Stimulated activated CD8-positive, alpha-beta memory T cell treated with anti-CD3 and anti-CD28 coated beads, Interleukin-15, amount 100 ng/mL, for 48 hours (primary cell): Measurements from ENCODE around the gene CHURC1.
A peak's percentile ranks its signal among the peaks of the same experiment; 100 is the strongest.

Experiments used
- DNase-seq, 2 donors: peaks; one replicate each; pipeline ENCODE4 v3.0.0-alpha.2; 2020; ENCODE audit warnings: low read depth in 2 of 2

The CHURC1 gene

GRCh38 chr14:64914237-64915028, at the start of gene CHURC1:
Gene CHURC1, plus strand, starts transcription at chr14:64914455. Its CDS starts 41 bp downstream, at chr14:64914496.
- DNase-seq, result peak; percentile 95 to 96

- no peak for DNase-seq
Observed at GRCh38 chr14:64865109-64865508, 49.1 kb upstream of the CHURC1 start.

GRCh38 chr14:64865992-64866391, 48.3 kb upstream of the CHURC1 start:
- no peak for DNase-seq

- DNase-seq, result no peak
Observed at GRCh38 chr14:64867182-64867581, 47.1 kb upstream of the CHURC1 start.

GRCh38 chr14:64868379-64868778, 45.9 kb upstream of the CHURC1 start:
- DNase-seq, result no peak

- no peak for DNase-seq
Observed at GRCh38 chr14:64868841-64869240, 45.4 kb upstream of the CHURC1 start.

GRCh38 chr14:64870160-64870559, 44.1 kb upstream of the CHURC1 start:
- DNase-seq, result no peak

GRCh38 chr14:64871344-64871743, 42.9 kb upstream of the CHURC1 start:
- DNase-seq, result no peak

- DNase-seq, result no peak
Observed at GRCh38 chr14:64873506-64874219, 40.6 kb upstream of the CHURC1 start.

GRCh38 chr14:64875350-64875749, 38.9 kb upstream of the CHURC1 start:
- no peak for DNase-seq

- no peak for DNase-seq
Observed at GRCh38 chr14:64877846-64878245, 36.4 kb upstream of the CHURC1 start.

GRCh38 chr14:64878837-64879634, 35.2 kb upstream of the CHURC1 start:
- DNase-seq, result no peak

- DNase-seq, result peak; percentile 45 to 63
Observed at GRCh38 chr14:64879635-64880220, 34.5 kb upstream of the CHURC1 start, which contains the start of gene SPTB. Gene SPTB, minus strand, starts transcription at chr14:64879907. Its CDS starts 56,813 bp downstream, at chr14:64823094.

- DNase-seq, result peak; percentile 19 to 41
Observed at GRCh38 chr14:64880221-64881121, 33.8 kb upstream of the CHURC1 start.

GRCh38 chr14:64885559-64885958, 28.7 kb upstream of the CHURC1 start:
- no peak for DNase-seq

- DNase-seq, result no peak
Observed at GRCh38 chr14:64889352-64889751, 24.9 kb upstream of the CHURC1 start.

GRCh38 chr14:64891173-64891838, 22.9 kb upstream of the CHURC1 start:
- DNase-seq, result no peak

GRCh38 chr14:64891839-64892375, 22.3 kb upstream of the CHURC1 start:
- no peak for DNase-seq

- no peak for DNase-seq
Observed at GRCh38 chr14:64899958-64900357, 14.3 kb upstream of the CHURC1 start.

GRCh38 chr14:64906022-64906421, 8.2 kb upstream of the CHURC1 start:
- DNase-seq, result no peak
